AG09319 (cell line): Measurements from ENCODE around the gene GSAP.

ENCODE experiments used
- DNase-seq: peaks from one replicate; pipeline ENCODE4 v3.0.0-alpha.2; 2010; ENCODE audit warnings: low read depth; ENCODE audit errors: extremely low read depth
- CTCF ChIP-seq: IDR thresholded peaks from 2 replicates; pipeline ENCODE4 v1.5.1; 2011; ENCODE audit warnings: low read depth, mild to moderate bottlenecking, inconsistent platforms, low read length, moderate library complexity

Gene GSAP

GRCh38 chr7:77407906-77408305 lies 8.2 kb downstream of the GSAP start:
- TF ChIP-seq CTCF = no peak
- no peak for DNase-seq

- DNase-seq = no peak
- TF ChIP-seq CTCF = no peak
These were observed 9.7 kb downstream of the GSAP start for GRCh38 chr7:77406421-77406820.

GRCh38 chr7:77404641-77405040 lies 11.5 kb downstream of the GSAP start:
- no peak for DNase-seq
- TF ChIP-seq CTCF = no peak

GRCh38 chr7:77403957-77404356 lies 12.2 kb downstream of the GSAP start:
- no peak for DNase-seq

GRCh38 chr7:77402818-77403217 lies 13.3 kb downstream of the GSAP start:
- DNase-seq = no peak
- TF ChIP-seq CTCF = no peak

More at GRCh38 chr7:77403957-77404356, 12.2 kb downstream of the GSAP start:
- no peak for TF ChIP-seq CTCF

GRCh38 chr7:77401002-77401401 lies 15.1 kb downstream of the GSAP start:
- no peak for DNase-seq
- TF ChIP-seq CTCF = no peak

- DNase-seq = no peak
- TF ChIP-seq CTCF = no peak
These were observed 16.3 kb downstream of the GSAP start for GRCh38 chr7:77399816-77400215.
